ENCODE data around the gene ZNF76.

DNA sequence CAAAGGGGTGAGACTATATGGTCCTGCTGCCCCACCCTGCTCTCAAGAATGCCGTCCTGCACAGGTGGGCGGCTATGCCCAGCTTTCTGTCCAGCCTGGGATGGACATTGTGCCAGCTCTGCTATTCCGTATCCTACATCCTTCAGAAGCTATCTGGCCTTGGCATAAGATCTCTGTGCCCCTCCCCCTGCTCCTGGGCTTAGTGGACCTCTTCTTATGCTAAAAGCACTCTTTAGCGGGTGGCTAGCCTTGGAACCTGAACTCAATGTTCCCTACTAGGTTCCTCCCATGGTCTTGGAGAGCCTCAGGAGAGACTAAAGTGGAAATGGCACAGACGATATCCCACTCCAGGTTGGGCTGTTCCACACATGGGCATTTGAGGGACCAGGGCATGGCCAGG is 23.3 kb upstream of the ZNF76 start:
- TF ChIP-seq, protein P1, sequence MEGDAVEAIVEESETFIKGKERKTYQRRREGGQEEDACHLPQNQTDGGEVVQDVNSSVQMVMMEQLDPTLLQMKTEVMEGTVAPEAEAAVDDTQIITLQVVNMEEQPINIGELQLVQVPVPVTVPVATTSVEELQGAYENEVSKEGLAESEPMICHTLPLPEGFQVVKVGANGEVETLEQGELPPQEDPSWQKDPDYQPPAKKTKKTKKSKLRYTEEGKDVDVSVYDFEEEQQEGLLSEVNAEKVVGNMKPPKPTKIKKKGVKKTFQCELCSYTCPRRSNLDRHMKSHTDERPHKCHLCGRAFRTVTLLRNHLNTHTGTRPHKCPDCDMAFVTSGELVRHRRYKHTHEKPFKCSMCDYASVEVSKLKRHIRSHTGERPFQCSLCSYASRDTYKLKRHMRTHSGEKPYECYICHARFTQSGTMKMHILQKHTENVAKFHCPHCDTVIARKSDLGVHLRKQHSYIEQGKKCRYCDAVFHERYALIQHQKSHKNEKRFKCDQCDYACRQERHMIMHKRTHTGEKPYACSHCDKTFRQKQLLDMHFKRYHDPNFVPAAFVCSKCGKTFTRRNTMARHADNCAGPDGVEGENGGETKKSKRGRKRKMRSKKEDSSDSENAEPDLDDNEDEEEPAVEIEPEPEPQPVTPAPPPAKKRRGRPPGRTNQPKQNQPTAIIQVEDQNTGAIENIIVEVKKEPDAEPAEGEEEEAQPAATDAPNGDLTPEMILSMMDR (IDR thresholded peaks at IDR 0.05): no peak
- TF ChIP-seq EZH2 (IDR thresholded peaks at IDR 0.05) (no peak), EZH2phosphoT487 (IDR thresholded peaks at IDR 0.05) (no peak)

Data from neural progenitor cell (in vitro differentiated cells).